Nephron progenitor cell (in vitro differentiated cells): Measurements from ENCODE around the gene BBS4.

Experiments
- DNase-seq: peaks from one replicate; pipeline ENCODE4 v3.0.0; 2021
- H3K27ac Mint-ChIP-seq: 2 replicates; pipeline ENCODE4 v1.8.0; 2021; ENCODE audit warnings: mild to moderate bottlenecking, moderate library complexity, mixed read lengths
- H3K27me3 Mint-ChIP-seq: 2 replicates; pipeline ENCODE4 v1.8.0; 2021; ENCODE audit warnings: mild to moderate bottlenecking, low read depth, mixed read lengths; ENCODE audit not compliant: poor library complexity
- H3K36me3 Mint-ChIP-seq: 2 replicates; pipeline ENCODE4 v1.8.0; 2021; ENCODE audit warnings: low read depth, mixed read lengths
- H3K4me1 Mint-ChIP-seq: 2 replicates; pipeline ENCODE4 v1.8.0; 2021; ENCODE audit warnings: mixed read lengths
- H3K4me3 Mint-ChIP-seq: 2 replicates; pipeline ENCODE4 v1.8.0; 2021; ENCODE audit warnings: mild to moderate bottlenecking, moderate library complexity, mixed read lengths
- H3K9me3 Mint-ChIP-seq: 2 replicates; pipeline ENCODE4 v1.8.0; 2021; ENCODE audit warnings: mild to moderate bottlenecking, moderate library complexity, mixed read lengths
- TF ChIP-seq, protein P1 (sequence below): fragments of 200-600 bp; sonication (generic); IDR thresholded peaks from 2 replicates; pipeline ENCODE4 v1.5.0; 2021; ENCODE audit warnings: antibody characterized with exemption

Gene BBS4

DNA sequence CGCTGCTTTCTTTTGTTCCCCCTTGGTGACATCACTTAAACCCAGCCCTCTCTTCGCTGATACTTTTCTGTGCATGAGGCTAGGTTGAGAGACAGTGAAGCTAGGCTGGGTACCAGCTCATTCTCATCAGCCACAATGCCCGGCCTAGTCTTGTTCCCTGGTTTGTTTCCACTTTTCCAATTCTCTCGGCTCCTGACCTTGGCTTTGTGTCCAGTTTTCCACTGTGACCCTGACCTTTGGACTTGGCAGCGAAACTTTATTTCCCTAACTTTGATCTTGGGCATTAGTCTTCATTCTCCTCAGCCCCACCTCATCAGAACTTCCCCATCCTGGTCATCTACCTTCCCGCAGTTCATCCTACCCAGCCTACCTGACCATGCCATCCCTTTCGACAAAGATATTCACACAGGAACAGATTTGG, 98.5 kb downstream of the BBS4 start:
- no peaks in the 10 kb centered on the region for H3K9me3 Mint-ChIP-seq
- H3K4me1 Mint-ChIP-seq: peaks cover 39% of the 10 kb centered on the region
- TF ChIP-seq, protein P1, sequence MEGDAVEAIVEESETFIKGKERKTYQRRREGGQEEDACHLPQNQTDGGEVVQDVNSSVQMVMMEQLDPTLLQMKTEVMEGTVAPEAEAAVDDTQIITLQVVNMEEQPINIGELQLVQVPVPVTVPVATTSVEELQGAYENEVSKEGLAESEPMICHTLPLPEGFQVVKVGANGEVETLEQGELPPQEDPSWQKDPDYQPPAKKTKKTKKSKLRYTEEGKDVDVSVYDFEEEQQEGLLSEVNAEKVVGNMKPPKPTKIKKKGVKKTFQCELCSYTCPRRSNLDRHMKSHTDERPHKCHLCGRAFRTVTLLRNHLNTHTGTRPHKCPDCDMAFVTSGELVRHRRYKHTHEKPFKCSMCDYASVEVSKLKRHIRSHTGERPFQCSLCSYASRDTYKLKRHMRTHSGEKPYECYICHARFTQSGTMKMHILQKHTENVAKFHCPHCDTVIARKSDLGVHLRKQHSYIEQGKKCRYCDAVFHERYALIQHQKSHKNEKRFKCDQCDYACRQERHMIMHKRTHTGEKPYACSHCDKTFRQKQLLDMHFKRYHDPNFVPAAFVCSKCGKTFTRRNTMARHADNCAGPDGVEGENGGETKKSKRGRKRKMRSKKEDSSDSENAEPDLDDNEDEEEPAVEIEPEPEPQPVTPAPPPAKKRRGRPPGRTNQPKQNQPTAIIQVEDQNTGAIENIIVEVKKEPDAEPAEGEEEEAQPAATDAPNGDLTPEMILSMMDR: no peak
- peaks cover 17% of the 10 kb centered on the region for H3K36me3 Mint-ChIP-seq
- DNase-seq: no peak
- no peaks in the 10 kb centered on the region for H3K27me3 Mint-ChIP-seq
- H3K4me3 Mint-ChIP-seq: peak overlapping the region; percentile 95
- peak overlapping the region; percentile 86 for H3K27ac Mint-ChIP-seq

DNA sequence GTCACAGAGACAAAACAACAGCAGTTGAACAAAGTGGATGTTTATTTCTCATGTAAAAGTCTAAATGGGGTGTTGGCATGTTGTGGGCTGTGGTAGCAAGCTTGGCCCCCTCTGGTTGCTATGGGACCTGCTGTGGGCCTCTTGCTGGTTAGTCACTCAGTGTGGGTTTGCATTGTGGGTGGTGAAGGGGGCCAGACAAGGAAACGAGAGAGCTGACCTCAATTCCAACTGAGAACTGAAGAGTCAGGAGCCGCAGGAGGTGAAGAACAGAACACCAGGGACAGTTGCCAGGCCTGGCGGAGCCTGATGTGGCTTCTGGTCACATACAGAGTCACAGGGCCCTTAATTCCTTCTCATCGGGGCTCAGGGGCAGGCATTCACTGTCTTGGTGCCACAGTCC, 99.4 kb downstream of the BBS4 start:
- Mint-ChIP-seq H3K4me1 (peaks cover 39% of the 10 kb centered on the region), H3K4me3 (no peak overlapping the region), H3K36me3 (peaks cover 9% of the 10 kb centered on the region), H3K9me3 (no peaks in the 10 kb centered on the region), H3K27ac (peak overlapping the region; percentile 26), H3K27me3 (no peaks in the 10 kb centered on the region)
- no peak for DNase-seq
- TF ChIP-seq, protein P1: no peak

DNA sequence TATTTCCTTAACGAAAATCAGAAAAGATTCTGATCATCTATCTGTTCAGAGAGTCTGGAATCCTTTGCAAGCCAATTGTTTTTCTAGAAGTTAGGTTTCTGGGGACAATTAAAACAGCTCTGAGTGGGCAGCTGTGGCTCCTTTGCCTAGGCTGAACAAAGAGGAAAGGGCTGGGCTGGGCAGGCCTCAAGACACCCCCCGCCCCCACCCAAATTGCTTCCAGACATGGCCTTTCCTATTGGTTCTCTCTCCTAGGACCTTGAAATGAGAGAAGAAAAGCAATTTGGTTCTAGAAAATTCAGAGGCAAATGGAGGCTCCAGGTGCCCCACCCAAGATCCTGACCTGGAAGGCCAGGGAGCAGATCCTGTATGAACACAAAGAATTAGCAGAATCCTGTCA, 99.8 kb downstream of the BBS4 start:
- Mint-ChIP-seq H3K36me3 (peaks cover 8% of the 10 kb centered on the region), H3K4me3 (no peak overlapping the region), H3K27ac (no peak overlapping the region), H3K4me1 (peaks cover 38% of the 10 kb centered on the region), H3K9me3 (no peaks in the 10 kb centered on the region), H3K27me3 (no peaks in the 10 kb centered on the region)
- TF ChIP-seq, protein P1: no peak
- DNase-seq: no peak

DNA sequence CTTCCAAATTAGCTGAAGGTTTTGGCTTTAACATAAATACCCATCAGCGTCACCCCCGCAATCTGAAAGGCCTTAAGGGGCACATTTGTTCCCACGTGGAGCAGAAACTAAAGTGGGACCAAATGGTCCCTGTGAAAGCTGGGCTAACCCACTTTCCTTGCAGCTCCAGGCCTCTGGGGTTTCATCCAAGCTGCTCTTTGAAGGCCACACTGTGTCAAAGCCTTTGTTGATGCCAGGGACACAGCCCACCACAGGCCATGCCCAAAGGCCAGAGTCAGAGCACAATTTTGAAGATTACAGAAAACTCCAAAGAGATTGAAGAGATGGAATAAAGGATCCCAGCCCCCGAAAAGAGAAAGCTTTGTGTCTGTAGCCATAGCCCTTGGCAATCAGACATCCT, 100.2 kb downstream of the BBS4 start:
- Mint-ChIP-seq H3K4me3 (no peak overlapping the region), H3K36me3 (peaks cover 4% of the 10 kb centered on the region), H3K27me3 (no peaks in the 10 kb centered on the region), H3K9me3 (no peaks in the 10 kb centered on the region), H3K4me1 (peaks cover 34% of the 10 kb centered on the region), H3K27ac (peak overlapping the region; percentile 47)
- DNase-seq: no peak
- TF ChIP-seq, protein P1: no peak

DNA sequence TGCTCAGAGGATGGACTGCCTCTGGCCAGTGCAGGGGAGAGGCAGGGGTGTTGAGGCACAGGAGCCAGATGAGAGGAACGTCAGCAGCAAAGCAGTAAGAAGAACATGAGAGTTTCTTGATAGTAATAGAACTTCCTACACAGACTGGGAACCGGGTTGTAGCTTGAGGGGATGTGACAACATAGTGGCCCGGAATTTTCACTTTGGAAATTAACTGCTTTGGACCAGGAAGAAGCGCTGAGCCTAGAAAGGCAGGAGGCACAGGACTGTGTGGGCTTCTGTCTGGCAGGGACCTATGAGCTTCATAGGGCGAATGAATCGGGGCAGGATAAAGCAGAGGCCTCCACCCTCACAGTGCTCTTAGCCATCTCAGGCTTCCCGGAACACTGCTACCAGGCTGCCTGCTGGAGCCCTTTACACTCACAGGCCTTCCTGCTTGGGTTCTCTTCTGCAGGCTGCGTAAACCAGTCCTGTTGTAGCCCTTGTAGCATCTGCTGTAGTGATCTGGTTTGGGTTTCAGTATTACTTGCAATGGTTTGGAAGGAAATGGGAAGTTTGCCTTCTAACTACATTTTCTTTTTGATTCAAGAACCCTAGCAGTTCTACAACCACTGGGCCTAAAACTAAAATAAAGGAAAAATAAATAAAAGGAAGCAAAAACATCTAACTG, 100.8 kb downstream of the BBS4 start:
- DNase-seq: no peak
- H3K4me3 Mint-ChIP-seq: no peak overlapping the region
- H3K36me3 Mint-ChIP-seq: no peaks in the 10 kb centered on the region
- H3K27me3 Mint-ChIP-seq: no peaks in the 10 kb centered on the region
- H3K4me1 Mint-ChIP-seq: peaks cover 28% of the 10 kb centered on the region
- TF ChIP-seq, protein P1: no peak
- no peaks in the 10 kb centered on the region for H3K9me3 Mint-ChIP-seq
- H3K27ac Mint-ChIP-seq: no peak overlapping the region

DNA sequence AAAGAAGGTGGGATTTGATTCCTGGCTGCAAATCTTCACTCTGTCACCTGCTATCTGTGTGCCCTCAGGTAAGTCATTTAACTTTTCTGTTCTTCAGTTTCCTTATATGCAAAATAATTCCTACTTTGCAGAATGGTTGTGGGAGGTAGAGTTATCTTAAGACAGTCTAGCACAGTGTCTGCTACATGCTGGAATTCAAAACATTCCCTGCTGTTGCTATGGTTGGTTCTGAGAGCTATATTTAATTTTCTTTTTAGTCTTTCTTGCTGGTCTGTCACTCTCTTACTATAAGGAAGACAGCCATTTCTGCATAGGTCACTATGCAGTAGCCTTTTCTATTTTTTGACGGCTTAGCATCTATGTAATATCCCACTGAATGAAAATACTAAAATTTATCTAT, 101.5 kb downstream of the BBS4 start:
- no peak for DNase-seq
- Mint-ChIP-seq H3K27ac (no peak overlapping the region), H3K36me3 (no peaks in the 10 kb centered on the region), H3K4me1 (peaks cover 23% of the 10 kb centered on the region), H3K9me3 (no peaks in the 10 kb centered on the region), H3K27me3 (no peaks in the 10 kb centered on the region), H3K4me3 (no peak overlapping the region)
- TF ChIP-seq, protein P1: no peak
